Ishikawa (cell line): ENCODE results near the gene CDA.

ENCODE experiments used
- CEBPB ChIP-seq: IDR thresholded peaks from 2 replicates; pipeline ENCODE4 v1.6.1; 2012
- CREB1 ChIP-seq: IDR thresholded peaks from 2 replicates; pipeline ENCODE4 v1.6.1; 2012; ENCODE audit warnings: low read depth
- EP300 ChIP-seq: IDR thresholded peaks from 2 replicates; pipeline ENCODE4 v1.6.1; 2012; ENCODE audit warnings: borderline replicate concordance
- FOXM1 ChIP-seq: IDR thresholded peaks from 2 replicates; pipeline ENCODE4 v1.6.1; 2012; ENCODE audit warnings: low read depth, borderline replicate concordance
- NFIC ChIP-seq: IDR thresholded peaks from 2 replicates; pipeline ENCODE4 v1.6.1; 2012
- RAD21 ChIP-seq: IDR thresholded peaks from 2 replicates; pipeline ENCODE4 v1.6.1; 2012; ENCODE audit warnings: low read depth
- TAF1 ChIP-seq: IDR thresholded peaks from 2 replicates; pipeline ENCODE4 v1.6.1; 2012; ENCODE audit warnings: low read depth, mild to moderate bottlenecking
- TCF12 ChIP-seq: IDR thresholded peaks from 2 replicates; pipeline ENCODE4 v1.6.1; 2012; ENCODE audit warnings: low read depth
- TEAD4 ChIP-seq: IDR thresholded peaks from 2 replicates; pipeline ENCODE4 v1.6.1; 2012
- YY1 ChIP-seq: IDR thresholded peaks from 2 replicates; pipeline ENCODE4 v1.6.1; 2012; ENCODE audit warnings: low read depth
- ZBTB7A ChIP-seq: IDR thresholded peaks from 2 replicates; pipeline ENCODE4 v1.6.1; 2012; ENCODE audit warnings: low read depth
- TF ChIP-seq, protein P1 (sequence below): IDR thresholded peaks from 2 replicates; pipeline ENCODE4 v1.6.1; 2012
- TF ChIP-seq, protein P2 (sequence below): IDR thresholded peaks from 2 replicates; pipeline ENCODE4 v1.6.1; 2012
- TF ChIP-seq, protein P3 (sequence below): IDR thresholded peaks from 2 replicates; pipeline ENCODE4 v1.6.1; 2012; ENCODE audit warnings: low read depth, mild to moderate bottlenecking

DNA sequence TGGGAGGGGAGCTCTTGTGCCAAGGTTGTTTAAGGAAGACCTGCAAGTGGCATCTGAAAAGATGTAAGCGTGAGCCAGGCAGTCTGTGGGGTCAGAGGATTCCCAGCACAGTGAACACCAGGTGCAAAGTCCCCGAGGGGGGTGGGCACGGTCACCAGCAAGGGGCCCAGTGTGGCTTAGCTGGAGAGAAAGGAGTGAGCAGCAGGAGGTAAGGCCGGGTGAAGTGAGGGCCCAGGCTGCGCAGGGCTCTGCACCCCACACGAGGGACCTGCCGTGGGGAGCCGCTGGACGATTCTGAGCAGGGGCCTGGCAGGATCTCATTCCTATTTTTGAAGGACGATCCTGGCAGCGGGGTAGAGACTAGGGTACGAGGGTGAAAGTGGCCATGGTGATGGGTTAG lies 68.1 kb downstream of the CDA start:
- TF ChIP-seq YY1: no peak
- no peak for TF ChIP-seq TCF12
- no peak for TF ChIP-seq NFIC
- TF ChIP-seq, protein P1, sequence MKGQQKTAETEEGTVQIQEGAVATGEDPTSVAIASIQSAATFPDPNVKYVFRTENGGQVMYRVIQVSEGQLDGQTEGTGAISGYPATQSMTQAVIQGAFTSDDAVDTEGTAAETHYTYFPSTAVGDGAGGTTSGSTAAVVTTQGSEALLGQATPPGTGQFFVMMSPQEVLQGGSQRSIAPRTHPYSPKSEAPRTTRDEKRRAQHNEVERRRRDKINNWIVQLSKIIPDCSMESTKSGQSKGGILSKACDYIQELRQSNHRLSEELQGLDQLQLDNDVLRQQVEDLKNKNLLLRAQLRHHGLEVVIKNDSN: no peak
- no peak for TF ChIP-seq TAF1
- TF ChIP-seq EP300: no peak
- TF ChIP-seq, protein P2, sequence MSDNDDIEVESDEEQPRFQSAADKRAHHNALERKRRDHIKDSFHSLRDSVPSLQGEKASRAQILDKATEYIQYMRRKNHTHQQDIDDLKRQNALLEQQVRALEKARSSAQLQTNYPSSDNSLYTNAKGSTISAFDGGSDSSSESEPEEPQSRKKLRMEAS: no peak
- TF ChIP-seq CEBPB: no peak
- no peak for TF ChIP-seq RAD21
- TF ChIP-seq ZBTB7A: no peak
- no peak for TF ChIP-seq CREB1
- TF ChIP-seq, protein P3, sequence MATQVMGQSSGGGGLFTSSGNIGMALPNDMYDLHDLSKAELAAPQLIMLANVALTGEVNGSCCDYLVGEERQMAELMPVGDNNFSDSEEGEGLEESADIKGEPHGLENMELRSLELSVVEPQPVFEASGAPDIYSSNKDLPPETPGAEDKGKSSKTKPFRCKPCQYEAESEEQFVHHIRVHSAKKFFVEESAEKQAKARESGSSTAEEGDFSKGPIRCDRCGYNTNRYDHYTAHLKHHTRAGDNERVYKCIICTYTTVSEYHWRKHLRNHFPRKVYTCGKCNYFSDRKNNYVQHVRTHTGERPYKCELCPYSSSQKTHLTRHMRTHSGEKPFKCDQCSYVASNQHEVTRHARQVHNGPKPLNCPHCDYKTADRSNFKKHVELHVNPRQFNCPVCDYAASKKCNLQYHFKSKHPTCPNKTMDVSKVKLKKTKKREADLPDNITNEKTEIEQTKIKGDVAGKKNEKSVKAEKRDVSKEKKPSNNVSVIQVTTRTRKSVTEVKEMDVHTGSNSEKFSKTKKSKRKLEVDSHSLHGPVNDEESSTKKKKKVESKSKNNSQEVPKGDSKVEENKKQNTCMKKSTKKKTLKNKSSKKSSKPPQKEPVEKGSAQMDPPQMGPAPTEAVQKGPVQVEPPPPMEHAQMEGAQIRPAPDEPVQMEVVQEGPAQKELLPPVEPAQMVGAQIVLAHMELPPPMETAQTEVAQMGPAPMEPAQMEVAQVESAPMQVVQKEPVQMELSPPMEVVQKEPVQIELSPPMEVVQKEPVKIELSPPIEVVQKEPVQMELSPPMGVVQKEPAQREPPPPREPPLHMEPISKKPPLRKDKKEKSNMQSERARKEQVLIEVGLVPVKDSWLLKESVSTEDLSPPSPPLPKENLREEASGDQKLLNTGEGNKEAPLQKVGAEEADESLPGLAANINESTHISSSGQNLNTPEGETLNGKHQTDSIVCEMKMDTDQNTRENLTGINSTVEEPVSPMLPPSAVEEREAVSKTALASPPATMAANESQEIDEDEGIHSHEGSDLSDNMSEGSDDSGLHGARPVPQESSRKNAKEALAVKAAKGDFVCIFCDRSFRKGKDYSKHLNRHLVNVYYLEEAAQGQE: no peak
- no peak for TF ChIP-seq TEAD4
- no peak for TF ChIP-seq FOXM1
